HCT116 (cell line): ENCODE data around the gene NOX3. TPM values are rescaled to one million over a fixed set of nuclear protein-coding genes. Genes with fewer than 3 reads are reported as not detected.

Experiments used
- ATAC-seq: fragments of 200-7000 bp; cut with Tn5 transposase; 2 replicates; pipeline ENCODE4 v1.9.1; 2020; ENCODE audit warnings: mild to moderate bottlenecking, moderate library complexity
- BruUV-seq: library from RNA; stranded (reverse); fragments of 400-500 nt; replicated peaks from 2 replicates; lab custom pipeline; 2021; lab: Mats Ljungman, UMichigan
- CTCF ChIA-PET: fragments of 300-600 bp; sonication (Branson Sonifier 250); formaldehyde crosslinking; loops from one replicate; lab custom pipeline; 2021; ENCODE audit warnings: antibody characterized with exemption; lab: Charles Lee
- POLR2A ChIA-PET: fragments of 300-600, 350-600 bp; sonication (Branson Sonifier 250); formaldehyde crosslinking; loops from one replicate; lab custom pipeline; 2021; ENCODE audit warnings: antibody characterized with exemption; lab: Charles Lee
- RAD21 ChIA-PET, 2 experiments: fragments of 300-600 bp; sonication (Branson Sonifier 250); formaldehyde crosslinking; loops; one replicate each; lab custom pipeline; 2023; ENCODE audit warnings: low total read pairs in 2 of 2; ENCODE audit not compliant: uncharacterized antibody in 2 of 2, unreplicated experiment in 2 of 2, low non-redundant PET in 1 of 2; lab: Charles Lee
- DNase-seq: peaks from one replicate; pipeline ENCODE4 v3.0.0-alpha.2; 2010; ENCODE audit warnings: low read depth, low spot score
- H2AFZ ChIP-seq: fragments of 200-600 bp; shearing (Covaris generic), sonication (generic); 2 replicates; pipeline ENCODE4 v1.6.1; 2017; ENCODE audit warnings: low read depth, mixed run types, mixed read lengths, antibody characterized with exemption, low read length; ENCODE audit not compliant: poor library complexity, severe bottlenecking
- H3K27ac ChIP-seq: 2 replicates; pipeline ENCODE4 v1.5.1; 2012; ENCODE audit warnings: low read depth, low read length
- H3K27me3 ChIP-seq: fragments of 200-600 bp; sonication (generic); 2 replicates; pipeline ENCODE4 v1.6.1; 2016; ENCODE audit warnings: mixed run types, low read length, mixed read lengths; ENCODE audit not compliant: insufficient read depth
- H3K36me3 ChIP-seq, 2 experiments: fragments of 200-500 bp in 1 of 2; fragments of 200-600 bp in 1 of 2; sonication (Bioruptor generic) in 1 of 2; sonication (generic) in 1 of 2; 2 replicates each; pipeline versions ENCODE4 v1.5.1 to v1.6.1; 2014 to 2016; ENCODE audit warnings: low read length in 2 of 2, inconsistent platforms in 1 of 2, mixed read lengths in 1 of 2, mixed run types in 1 of 2; ENCODE audit not compliant: insufficient read depth in 2 of 2, control insufficient read depth in 1 of 2
- H3K4me1 ChIP-seq, 2 experiments: fragments of 200-600 bp in 1 of 2; sonication (generic) in 1 of 2; 2 replicates each; pipeline versions ENCODE4 v1.5.1 to v1.6.1; 2012 to 2017; ENCODE audit warnings: low read length in 2 of 2, inconsistent platforms in 1 of 2, mild to moderate bottlenecking in 1 of 2, mixed read lengths in 1 of 2, mixed run types in 1 of 2, moderate library complexity in 1 of 2; ENCODE audit not compliant: insufficient read depth in 2 of 2, control insufficient read depth in 1 of 2
- H3K4me2 ChIP-seq: fragments of 200-600 bp; sonication (generic); 2 replicates; pipeline ENCODE4 v1.6.1; 2017; ENCODE audit warnings: mixed run types, low read length, mixed read lengths
- H3K4me3 ChIP-seq, 2 experiments: fragments of 200-600 bp in 1 of 2; sonication (generic) in 1 of 2; replicated peaks in 1 of 2; 2 replicates each; pipeline ENCODE4 v1.5.1; 2011 to 2016; ENCODE audit warnings: low read length in 2 of 2, control low read depth in 1 of 2, low read depth in 1 of 2, mild to moderate bottlenecking in 1 of 2, mixed read lengths in 1 of 2, mixed run types in 1 of 2
- H3K79me2 ChIP-seq: fragments of 200-600 bp; sonication (generic); 2 replicates; pipeline ENCODE4 v1.6.1; 2017; ENCODE audit warnings: mild to moderate bottlenecking, mixed run types, low read length, moderate library complexity, mixed read lengths; ENCODE audit not compliant: insufficient read depth
- H3K9ac ChIP-seq: fragments of 200-600 bp; sonication (generic); 2 replicates; pipeline ENCODE4 v1.6.1; 2016; ENCODE audit warnings: low read length, mixed read lengths
- H3K9me2 ChIP-seq: fragments of 200-600 bp; sonication (generic), shearing (Covaris generic); 2 replicates; pipeline ENCODE4 v1.6.1; 2017; ENCODE audit warnings: mixed run types, mild to moderate bottlenecking, moderate library complexity; ENCODE audit not compliant: insufficient read depth
- H3K9me3 ChIP-seq, 2 experiments: fragments of 200-500 bp in 1 of 2; fragments of 200-600 bp in 1 of 2; sonication (Bioruptor generic) in 1 of 2; sonication (generic) in 1 of 2; 2 replicates each; pipeline ENCODE4 v1.6.1; 2014 to 2017; ENCODE audit warnings: low read length in 2 of 2, mixed read lengths in 2 of 2, inconsistent platforms in 1 of 2, low read depth in 1 of 2, mild to moderate bottlenecking in 1 of 2, mixed run types in 1 of 2, moderate library complexity in 1 of 2; ENCODE audit not compliant: control insufficient read depth in 1 of 2, insufficient read depth in 1 of 2
- H4K20me1 ChIP-seq: fragments of 200-600 bp; sonication (generic), shearing (Covaris generic); 2 replicates; pipeline ENCODE4 v1.6.1; 2017; ENCODE audit warnings: mixed run types, mild to moderate bottlenecking, moderate library complexity; ENCODE audit not compliant: insufficient read depth
- CBX3 ChIP-seq: IDR thresholded peaks from 2 replicates; pipeline ENCODE4 v1.6.1; 2012; ENCODE audit warnings: low read depth
- CEBPB ChIP-seq: IDR thresholded peaks from 2 replicates; pipeline ENCODE4 v1.6.1; 2012; ENCODE audit warnings: low read depth
- EGR1 ChIP-seq: IDR thresholded peaks from 2 replicates; pipeline ENCODE4 v1.6.1; 2012; ENCODE audit warnings: low read depth
- ELF1 ChIP-seq: IDR thresholded peaks from 2 replicates; pipeline ENCODE4 v1.6.1; 2012; ENCODE audit warnings: low read depth, borderline replicate concordance
- EZH2 ChIP-seq: fragments of 200-600 bp; sonication (generic); IDR thresholded peaks from 2 replicates; pipeline ENCODE4 v1.6.1; 2017; ENCODE audit warnings: antibody characterized with exemption, mixed run types
- EZH2phosphoT487 ChIP-seq: fragments of 200-600 bp; IDR thresholded peaks from 2 replicates; pipeline ENCODE4 v1.6.1; 2018; ENCODE audit warnings: antibody characterized with exemption, borderline replicate concordance
- FOSL1 ChIP-seq: IDR thresholded peaks from 2 replicates; pipeline ENCODE4 v1.6.1; 2012; ENCODE audit warnings: low read depth
- POLR2A ChIP-seq: IDR thresholded peaks from 2 replicates; pipeline ENCODE4 v1.7.0; 2011; ENCODE audit warnings: borderline replicate concordance; ENCODE audit not compliant: insufficient read depth, insufficient read length; ENCODE audit errors: extremely low read depth
- POLR2AphosphoS5 ChIP-seq: IDR thresholded peaks from 2 replicates; pipeline ENCODE4 v1.6.1; 2011; ENCODE audit warnings: mild to moderate bottlenecking, low read depth, low read length, moderate library complexity
- RAD21 ChIP-seq: IDR thresholded peaks from 2 replicates; pipeline ENCODE4 v1.6.1; 2012; ENCODE audit warnings: low read depth, mild to moderate bottlenecking
- SIN3A ChIP-seq: IDR thresholded peaks from 2 replicates; pipeline ENCODE4 v1.6.1; 2012; ENCODE audit warnings: low read depth
- SP1 ChIP-seq: IDR thresholded peaks from 2 replicates; pipeline ENCODE4 v1.6.1; 2012; ENCODE audit warnings: low read depth
- SRF ChIP-seq: IDR thresholded peaks from 2 replicates; pipeline ENCODE4 v1.6.1; 2012; ENCODE audit warnings: low read depth
- YY1 ChIP-seq: IDR thresholded peaks from 2 replicates; pipeline ENCODE4 v1.6.1; 2011; ENCODE audit warnings: low read length, low read depth, moderate library complexity, mild to moderate bottlenecking; ENCODE audit not compliant: insufficient replicate concordance; ENCODE audit errors: extremely low read depth
- ZFX ChIP-seq: fragments of 450-650 bp; IDR thresholded peaks from 2 replicates; pipeline ENCODE4 v1.6.1; 2017
- ZNF274 ChIP-seq: fragments of 200-500 bp; sonication (Bioruptor generic); IDR thresholded peaks from 2 replicates; pipeline ENCODE4 v1.6.1; 2014; ENCODE audit warnings: mild to moderate bottlenecking, low read depth, low read length, inconsistent platforms
- intact Hi-C: fragments of 100-400 bp; cut with micrococcal nuclease; formaldehyde crosslinking; loops from 2 replicates; pipeline ENCODE4 v1.10.0; 2022
- total RNA-seq: library from RNA; stranded (reverse); gene quantifications from one replicate; pipeline ENCODE4 v1.2.1, GENCODE V29; 2021; ENCODE audit not compliant: unreplicated experiment
- TF ChIP-seq, protein P1 (sequence below): IDR thresholded peaks from 2 replicates; pipeline ENCODE4 v1.6.1; 2012
- TF ChIP-seq, protein P2 (sequence below): IDR thresholded peaks from 2 replicates; pipeline ENCODE4 v1.6.1; 2011; ENCODE audit warnings: mild to moderate bottlenecking, low read length, moderate library complexity; ENCODE audit not compliant: insufficient replicate concordance; ENCODE audit errors: extremely low read depth
- TF ChIP-seq, protein P3 (sequence below): IDR thresholded peaks from 2 replicates; pipeline ENCODE4 v1.6.1; 2012

The NOX3 gene
- total RNA-seq, 1 experiment from 2014 or later = not detected

DNA sequence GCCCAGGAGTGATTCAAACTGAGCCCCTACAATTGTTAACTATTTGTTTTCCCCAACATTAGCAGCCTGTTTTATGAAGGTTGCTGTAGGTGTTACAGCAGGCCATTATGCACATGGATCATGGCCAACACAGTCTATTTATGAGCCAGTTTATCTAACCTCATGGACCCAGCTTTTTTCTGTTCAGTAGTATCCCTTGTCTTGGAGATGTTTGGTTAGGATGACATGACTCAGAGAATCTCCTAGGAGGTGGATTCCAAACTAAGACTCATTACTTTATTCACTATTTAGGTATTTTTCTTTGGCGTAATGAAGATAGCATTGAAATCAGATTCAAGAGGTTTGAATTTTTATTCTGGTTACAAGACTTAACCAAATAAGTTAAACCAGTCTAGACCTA is 78.6 kb downstream of the NOX3 start:
- Histone ChIP-seq H4K20me1 (no peaks in the 10 kb centered on the region), H3K4me1 (no peaks in the 10 kb centered on the region), H3K4me2 (no peak overlapping the region), H3K9ac (no peak overlapping the region), H3K27ac (no peak overlapping the region), H3K9me2 (no peaks in the 10 kb centered on the region), H3K9me3 (no peaks in the 10 kb centered on the region), H3K4me3 (no peak overlapping the region), H3K27me3 (no peaks in the 10 kb centered on the region), H3K36me3 (no peaks in the 10 kb centered on the region), H3K79me2 (no peaks in the 10 kb centered on the region), H2AFZ (no peak overlapping the region)
- no peak for TF ChIP-seq CEBPB
- no peak for TF ChIP-seq EGR1
- no peak for TF ChIP-seq RAD21
- TF ChIP-seq ZFX = no peak
- TF ChIP-seq SIN3A = no peak
- no peak for TF ChIP-seq FOSL1
- no peak for TF ChIP-seq ZNF274
- TF ChIP-seq, protein P1, sequence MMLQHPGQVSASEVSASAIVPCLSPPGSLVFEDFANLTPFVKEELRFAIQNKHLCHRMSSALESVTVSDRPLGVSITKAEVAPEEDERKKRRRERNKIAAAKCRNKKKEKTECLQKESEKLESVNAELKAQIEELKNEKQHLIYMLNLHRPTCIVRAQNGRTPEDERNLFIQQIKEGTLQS = no peak
- no peak for TF ChIP-seq CBX3
- no peak for TF ChIP-seq POLR2A
- TF ChIP-seq SP1 = no peak
- TF ChIP-seq YY1 = no peak
- no peak for TF ChIP-seq ELF1
- TF ChIP-seq EZH2 = no peak
- RAD21 ChIA-PET = no interaction called here
- intact Hi-C loops = no loop called here
- no TSS peak for BruUV-seq
- POLR2A ChIA-PET = no interaction called here
- DNase-seq (no peak), ATAC-seq (no peak)
- CTCF ChIA-PET = no interaction called here

DNA sequence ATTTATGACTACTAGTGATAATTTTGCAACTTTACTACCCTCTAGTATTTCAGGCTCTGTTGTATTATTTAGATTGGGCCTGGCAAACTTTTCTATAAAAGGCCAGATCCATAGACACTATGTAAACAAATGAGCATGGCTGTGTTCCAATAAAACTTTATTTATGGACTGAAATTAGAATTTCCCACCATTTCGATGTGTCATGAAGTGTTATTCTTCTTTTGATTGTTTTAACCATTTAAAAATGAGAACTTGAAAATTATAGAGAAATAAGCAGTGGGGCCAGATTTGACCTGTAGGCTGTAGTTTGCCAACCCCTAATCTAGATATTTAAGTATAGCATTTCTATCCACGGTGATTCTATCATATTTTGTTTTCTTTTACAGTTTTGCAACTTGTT is 79.8 kb downstream of the NOX3 start:
- DNase-seq (no peak), ATAC-seq (no peak)
- BruUV-seq = no TSS peak
- CTCF ChIA-PET = no interaction called here
- Histone ChIP-seq H3K9me2 (no peaks in the 10 kb centered on the region), H4K20me1 (no peaks in the 10 kb centered on the region), H3K9me3 (no peaks in the 10 kb centered on the region), H3K9ac (no peak overlapping the region), H3K27me3 (no peaks in the 10 kb centered on the region), H3K4me2 (no peak overlapping the region), H3K4me3 (no peak overlapping the region), H3K4me1 (no peaks in the 10 kb centered on the region), H3K27ac (no peak overlapping the region), H2AFZ (no peak overlapping the region), H3K36me3 (no peaks in the 10 kb centered on the region), H3K79me2 (no peaks in the 10 kb centered on the region)
- RAD21 ChIA-PET = no interaction called here
- POLR2A ChIA-PET = no interaction called here
- intact Hi-C loops = no loop called here
- TF ChIP-seq SRF (no peak), EZH2phosphoT487 (no peak), POLR2AphosphoS5 (no peak), YY1 (no peak), CBX3 (no peak), ZNF274 (no peak)
- TF ChIP-seq, protein P2, sequence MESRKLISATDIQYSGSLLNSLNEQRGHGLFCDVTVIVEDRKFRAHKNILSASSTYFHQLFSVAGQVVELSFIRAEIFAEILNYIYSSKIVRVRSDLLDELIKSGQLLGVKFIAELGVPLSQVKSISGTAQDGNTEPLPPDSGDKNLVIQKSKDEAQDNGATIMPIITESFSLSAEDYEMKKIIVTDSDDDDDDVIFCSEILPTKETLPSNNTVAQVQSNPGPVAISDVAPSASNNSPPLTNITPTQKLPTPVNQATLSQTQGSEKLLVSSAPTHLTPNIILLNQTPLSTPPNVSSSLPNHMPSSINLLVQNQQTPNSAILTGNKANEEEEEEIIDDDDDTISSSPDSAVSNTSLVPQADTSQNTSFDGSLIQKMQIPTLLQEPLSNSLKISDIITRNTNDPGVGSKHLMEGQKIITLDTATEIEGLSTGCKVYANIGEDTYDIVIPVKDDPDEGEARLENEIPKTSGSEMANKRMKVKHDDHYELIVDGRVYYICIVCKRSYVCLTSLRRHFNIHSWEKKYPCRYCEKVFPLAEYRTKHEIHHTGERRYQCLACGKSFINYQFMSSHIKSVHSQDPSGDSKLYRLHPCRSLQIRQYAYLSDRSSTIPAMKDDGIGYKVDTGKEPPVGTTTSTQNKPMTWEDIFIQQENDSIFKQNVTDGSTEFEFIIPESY = no peak
- TF ChIP-seq, protein P1 = no peak
- TF ChIP-seq, protein P3, sequence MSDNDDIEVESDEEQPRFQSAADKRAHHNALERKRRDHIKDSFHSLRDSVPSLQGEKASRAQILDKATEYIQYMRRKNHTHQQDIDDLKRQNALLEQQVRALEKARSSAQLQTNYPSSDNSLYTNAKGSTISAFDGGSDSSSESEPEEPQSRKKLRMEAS = no peak
